DND-41 (cell line): Measurements from ENCODE around the gene PFDN1.

ENCODE experiments used
- ATAC-seq: fragments of 200-7000 bp; cut with Tn5 transposase; 3 replicates; pipeline ENCODE4 v1.9.1; 2021; ENCODE audit warnings: low read depth; ENCODE audit not compliant: insufficient read depth
- DNase-seq: peaks from one replicate; pipeline ENCODE4 v3.0.0-alpha.2; 2020
- H2AFZ ChIP-seq: 2 replicates; pipeline ENCODE4 v1.6.0; 2012; ENCODE audit warnings: low read depth, low read length
- H3K27ac ChIP-seq: 2 replicates; pipeline ENCODE4 v1.5.1; 2012; ENCODE audit warnings: low read length, inconsistent platforms
- H3K27me3 ChIP-seq: fragments of 200-600 bp; sonication (generic); 2 replicates; pipeline ENCODE4 v1.6.0; 2012; ENCODE audit warnings: low read length, mild to moderate bottlenecking, inconsistent platforms; ENCODE audit not compliant: insufficient read depth, poor library complexity
- H3K36me3 ChIP-seq: 2 replicates; pipeline ENCODE4 v1.5.1; 2012; ENCODE audit warnings: low read length, inconsistent platforms; ENCODE audit not compliant: insufficient read depth
- H3K4me1 ChIP-seq: 2 replicates; pipeline ENCODE4 v1.5.1; 2012; ENCODE audit warnings: mild to moderate bottlenecking, low read length; ENCODE audit not compliant: insufficient read depth
- H3K4me2 ChIP-seq: 2 replicates; pipeline ENCODE4 v1.6.0; 2012; ENCODE audit warnings: mild to moderate bottlenecking, moderate library complexity, low read length, inconsistent platforms; ENCODE audit not compliant: insufficient read depth
- H3K4me3 ChIP-seq, 2 experiments: fragments of 200-600 bp in 1 of 2; shearing (Covaris generic) in 1 of 2; 2 replicates each; pipeline ENCODE4 v1.5.1; 2012 to 2016; ENCODE audit warnings: inconsistent platforms in 2 of 2, low read length in 2 of 2, mild to moderate bottlenecking in 2 of 2, low read depth in 1 of 2, moderate library complexity in 1 of 2
- H3K79me2 ChIP-seq: 2 replicates; pipeline ENCODE4 v1.6.0; 2012; ENCODE audit warnings: low read length, inconsistent platforms; ENCODE audit not compliant: insufficient read depth
- H3K9ac ChIP-seq: 2 replicates; pipeline ENCODE4 v1.6.0; 2012; ENCODE audit warnings: low read depth, mild to moderate bottlenecking, inconsistent platforms, low read length, moderate library complexity
- H3K9me3 ChIP-seq: 2 replicates; pipeline ENCODE4 v1.5.1; 2012; ENCODE audit warnings: low read length, moderate library complexity, mild to moderate bottlenecking, inconsistent platforms; ENCODE audit not compliant: insufficient read depth, severe bottlenecking
- H4K20me1 ChIP-seq: 2 replicates; pipeline ENCODE4 v1.6.0; 2012; ENCODE audit warnings: low read length; ENCODE audit not compliant: insufficient read depth
- CTCF ChIP-seq: IDR thresholded peaks from 2 replicates; pipeline ENCODE4 v1.5.1; 2012; ENCODE audit warnings: borderline replicate concordance, low read length, moderate library complexity, mild to moderate bottlenecking; ENCODE audit not compliant: poor library complexity, severe bottlenecking; ENCODE audit errors: extremely low read depth
- EZH2 ChIP-seq: IDR thresholded peaks from 3 replicates; pipeline ENCODE4 v1.6.1; 2012; ENCODE audit warnings: borderline replicate concordance, low read depth, mild to moderate bottlenecking, moderate library complexity, low read length, inconsistent platforms; ENCODE audit not compliant: severe bottlenecking

The PFDN1 gene

GRCh38 chr5:140266471-140267200 lies 36.3 kb downstream of the PFDN1 start:
- TF ChIP-seq CTCF, result no peak
- no peak for TF ChIP-seq EZH2
- Histone ChIP-seq H3K4me2 (no peak overlapping the region), H3K4me3 (no peak overlapping the region), H2AFZ (no peak overlapping the region), H3K36me3 (no peaks in the 10 kb centered on the region), H3K9ac (no peak overlapping the region), H3K27me3 (no peaks in the 10 kb centered on the region), H4K20me1 (peaks cover 9% of the 10 kb centered on the region; the same call in 1 of the 2 replicates), H3K79me2 (peaks cover 27% of the 10 kb centered on the region), H3K27ac (peak overlapping the region; percentile 61; the same call in 1 of the 2 replicates), H3K4me1 (peaks cover 11% of the 10 kb centered on the region), H3K9me3 (no peaks in the 10 kb centered on the region)
- peak; percentile 32 for DNase-seq
- ATAC-seq, result no peak

GRCh38 chr5:140265845-140266244 lies 37.1 kb downstream of the PFDN1 start:
- Histone ChIP-seq H3K9ac (no peak overlapping the region), H3K27ac (no peak overlapping the region), H3K79me2 (peaks cover 34% of the 10 kb centered on the region), H3K36me3 (no peaks in the 10 kb centered on the region), H3K4me1 (peaks cover 11% of the 10 kb centered on the region), H3K27me3 (no peaks in the 10 kb centered on the region), H3K9me3 (no peaks in the 10 kb centered on the region), H2AFZ (no peak overlapping the region), H4K20me1 (peaks cover 10% of the 10 kb centered on the region; the same call in 1 of the 2 replicates), H3K4me3 (no peak overlapping the region), H3K4me2 (no peak overlapping the region)
- ATAC-seq, result no peak
- DNase-seq, result no peak
- TF ChIP-seq CTCF (no peak), EZH2 (no peak)

- TF ChIP-seq EZH2, result no peak
- TF ChIP-seq CTCF, result no peak
- ATAC-seq (no peak), DNase-seq (no peak)
- no peak overlapping the region for H3K27ac ChIP-seq
- H3K4me1 ChIP-seq, result peaks cover 7% of the 10 kb centered on the region
- H3K36me3 ChIP-seq, result peaks cover 12% of the 10 kb centered on the region; the same call in 1 of the 2 replicates
- H4K20me1 ChIP-seq, result peaks cover 15% of the 10 kb centered on the region; the same call in 1 of the 2 replicates
- H3K4me2 ChIP-seq, result no peak overlapping the region
- no peaks in the 10 kb centered on the region for H3K9me3 ChIP-seq
- H3K9ac ChIP-seq, result no peak overlapping the region
- H3K27me3 ChIP-seq, result no peaks in the 10 kb centered on the region
- H2AFZ ChIP-seq, result no peak overlapping the region
- H3K4me3 ChIP-seq, result no peak overlapping the region
- peaks cover 54% of the 10 kb centered on the region for H3K79me2 ChIP-seq
These were observed 40.1 kb downstream of the PFDN1 start for GRCh38 chr5:140262839-140263238.
